Gastrocnemius medialis (tissue), 4 donors: ENCODE measurements around the gene PDE5A.

ENCODE experiments used
- CTCF ChIP-seq, 5 experiments: fragments of 450-650 bp in 3 of 5; fragments of 200-600 bp in 2 of 5; sonication (generic) in 2 of 5; IDR thresholded peaks in 4 of 5; conservative IDR thresholded peaks in 1 of 5; 1 replicate in 4 of 5; 2 replicates in 1 of 5; pipeline ENCODE4 v1.5.1; 2016 to 2019; ENCODE audit warnings: antibody characterized with exemption in 5 of 5, mild to moderate bottlenecking in 3 of 5, moderate library complexity in 3 of 5
- POLR2A ChIP-seq, 2 donors: fragments of 450-650 bp; IDR thresholded peaks; one replicate each; pipeline ENCODE4 v1.6.1; 2017; ENCODE audit warnings: antibody characterized with exemption in 2 of 2, mild to moderate bottlenecking in 2 of 2, moderate library complexity in 2 of 2

- TF ChIP-seq CTCF (IDR thresholded peaks at IDR 0.05 in 4 of 5, conservative IDR thresholded peaks at IDR 0.05 in 1 of 5) (no peak), POLR2A (IDR thresholded peaks at IDR 0.05) (no peak)
These were observed 43.5 kb upstream of the PDE5A start for GRCh38 chr4:119672086-119672485.
